Measurements from ENCODE around the gene PCDH9.

Gene PCDH9

GRCh38 chr13:66397133-66397532, 833.0 kb downstream of the PCDH9 start:
- TF ChIP-seq, protein P1, sequence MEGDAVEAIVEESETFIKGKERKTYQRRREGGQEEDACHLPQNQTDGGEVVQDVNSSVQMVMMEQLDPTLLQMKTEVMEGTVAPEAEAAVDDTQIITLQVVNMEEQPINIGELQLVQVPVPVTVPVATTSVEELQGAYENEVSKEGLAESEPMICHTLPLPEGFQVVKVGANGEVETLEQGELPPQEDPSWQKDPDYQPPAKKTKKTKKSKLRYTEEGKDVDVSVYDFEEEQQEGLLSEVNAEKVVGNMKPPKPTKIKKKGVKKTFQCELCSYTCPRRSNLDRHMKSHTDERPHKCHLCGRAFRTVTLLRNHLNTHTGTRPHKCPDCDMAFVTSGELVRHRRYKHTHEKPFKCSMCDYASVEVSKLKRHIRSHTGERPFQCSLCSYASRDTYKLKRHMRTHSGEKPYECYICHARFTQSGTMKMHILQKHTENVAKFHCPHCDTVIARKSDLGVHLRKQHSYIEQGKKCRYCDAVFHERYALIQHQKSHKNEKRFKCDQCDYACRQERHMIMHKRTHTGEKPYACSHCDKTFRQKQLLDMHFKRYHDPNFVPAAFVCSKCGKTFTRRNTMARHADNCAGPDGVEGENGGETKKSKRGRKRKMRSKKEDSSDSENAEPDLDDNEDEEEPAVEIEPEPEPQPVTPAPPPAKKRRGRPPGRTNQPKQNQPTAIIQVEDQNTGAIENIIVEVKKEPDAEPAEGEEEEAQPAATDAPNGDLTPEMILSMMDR (IDR thresholded peaks at IDR 0.05): no peak

DNA sequence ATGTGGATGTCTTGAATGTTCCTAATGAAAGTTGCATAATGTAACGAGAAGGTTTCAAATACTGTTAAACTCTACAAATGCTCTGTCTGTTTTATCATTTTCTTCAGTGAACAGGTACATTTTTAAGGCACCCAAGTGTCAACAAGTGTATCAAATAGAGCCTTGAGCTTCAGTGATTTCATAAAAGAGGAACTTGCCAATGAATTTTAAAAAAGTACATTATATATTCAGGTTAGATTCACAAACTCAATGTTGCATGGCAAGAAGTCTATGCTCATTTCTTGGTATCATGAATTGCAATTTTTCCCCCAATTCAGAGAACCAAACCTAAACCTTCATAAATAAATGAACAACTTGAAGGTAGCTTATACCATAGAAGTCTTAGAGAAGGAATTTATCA, 838.8 kb downstream of the PCDH9 start:
- TF ChIP-seq, protein P1 (IDR thresholded peaks at IDR 0.05): no peak

DNA sequence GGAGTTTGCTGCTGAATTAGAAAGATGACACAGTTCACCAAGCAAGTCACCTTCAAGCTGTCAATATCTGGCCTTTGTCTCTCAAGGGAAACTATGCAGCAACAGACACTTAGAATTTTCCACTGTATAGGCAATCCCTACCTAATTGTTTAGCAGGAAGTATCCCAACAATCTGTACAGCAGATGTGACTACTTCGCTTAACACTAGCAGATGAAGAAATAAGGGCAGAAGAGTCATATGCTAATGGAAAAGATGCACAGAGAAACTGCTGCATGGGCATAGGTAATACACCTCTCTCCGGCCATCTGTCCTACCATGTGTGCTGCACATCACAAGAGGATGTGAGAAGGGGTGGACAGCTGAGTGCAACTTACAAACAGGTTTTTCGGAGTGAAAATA, 851.2 kb downstream of the PCDH9 start:
- TF ChIP-seq, protein P1 (IDR thresholded peaks at IDR 0.05): no peak

GRCh38 chr13:66377569-66377968, 852.6 kb downstream of the PCDH9 start:
- TF ChIP-seq, protein P1 (IDR thresholded peaks at IDR 0.05): no peak

- TF ChIP-seq, protein P1 (IDR thresholded peaks at IDR 0.05): no peak
Observed at GRCh38 chr13:66375756-66376155, 854.4 kb downstream of the PCDH9 start.

GRCh38 chr13:66369666-66370065, 860.5 kb downstream of the PCDH9 start:
- TF ChIP-seq, protein P1 (IDR thresholded peaks at IDR 0.05): no peak

GRCh38 chr13:66367356-66367755, 862.8 kb downstream of the PCDH9 start:
- TF ChIP-seq, protein P1 (IDR thresholded peaks at IDR 0.05): no peak

DNA sequence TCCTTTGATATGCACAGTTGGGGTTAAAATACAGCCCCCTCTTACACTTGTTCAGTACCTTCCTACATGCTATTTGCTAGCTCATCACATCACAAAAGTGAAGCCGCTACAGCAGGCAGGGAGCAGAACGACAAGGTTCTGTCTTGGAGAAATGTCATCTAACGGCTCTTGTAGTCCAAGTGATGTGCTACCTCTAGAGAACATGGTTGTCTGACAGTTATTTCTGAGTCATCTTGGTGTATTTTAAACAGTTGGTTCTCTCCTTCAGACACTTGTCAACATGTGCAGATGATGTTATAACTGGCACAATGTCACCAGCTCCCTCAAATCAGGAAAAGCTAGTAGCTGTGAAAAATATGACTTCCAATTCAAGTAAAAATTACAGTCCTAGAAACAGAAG, 865.0 kb downstream of the PCDH9 start:
- TF ChIP-seq, protein P1 (IDR thresholded peaks at IDR 0.05): no peak

Measured in LNCAP (cell line).